Peyer's patch (tissue), 4 donors: ENCODE measurements around the gene XRRA1.

Experiments used
- CTCF ChIP-seq, 6 experiments: fragments of 450-650 bp in 4 of 6; fragments of 200-600 bp in 2 of 6; sonication (generic) in 1 of 6; IDR thresholded peaks; one replicate each; pipeline ENCODE4 v1.5.1; 2017 to 2019; ENCODE audit warnings: antibody characterized with exemption in 6 of 6, mild to moderate bottlenecking in 3 of 6, moderate library complexity in 1 of 6
- POLR2A ChIP-seq, 2 donors: fragments of 450-650 bp; IDR thresholded peaks; one replicate each; pipeline ENCODE4 v1.5.1; 2017; ENCODE audit warnings: antibody characterized with exemption in 2 of 2, mild to moderate bottlenecking in 2 of 2, moderate library complexity in 2 of 2

GRCh38 chr11:74990941-74991340, 42.0 kb upstream of the XRRA1 start:
- no peak for TF ChIP-seq CTCF (IDR thresholded peaks at IDR 0.05)
- TF ChIP-seq POLR2A (IDR thresholded peaks at IDR 0.05) = no peak
